ENCODE measurements around the gene NUFIP1.

DNA sequence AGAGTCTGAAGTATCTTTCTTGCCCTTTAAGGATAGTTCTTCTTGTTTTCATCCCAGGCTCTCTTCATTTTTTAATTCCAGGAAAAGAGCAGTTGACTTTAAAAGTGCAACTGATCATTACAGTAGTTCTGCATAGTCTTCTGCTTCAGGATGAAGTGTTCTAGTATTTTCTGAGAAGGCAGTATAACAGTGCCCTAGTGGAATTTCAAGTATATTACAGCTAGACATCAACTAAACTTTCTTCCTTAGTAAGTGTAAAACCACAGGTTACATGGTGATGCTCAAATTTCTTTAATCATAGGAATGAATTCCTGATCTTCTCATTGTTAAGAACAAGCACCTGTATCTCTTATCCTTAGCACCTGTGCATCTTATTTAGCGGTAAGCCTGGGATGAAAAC is 10.9 kb downstream of the NUFIP1 start:
- TF ChIP-seq, protein P1, sequence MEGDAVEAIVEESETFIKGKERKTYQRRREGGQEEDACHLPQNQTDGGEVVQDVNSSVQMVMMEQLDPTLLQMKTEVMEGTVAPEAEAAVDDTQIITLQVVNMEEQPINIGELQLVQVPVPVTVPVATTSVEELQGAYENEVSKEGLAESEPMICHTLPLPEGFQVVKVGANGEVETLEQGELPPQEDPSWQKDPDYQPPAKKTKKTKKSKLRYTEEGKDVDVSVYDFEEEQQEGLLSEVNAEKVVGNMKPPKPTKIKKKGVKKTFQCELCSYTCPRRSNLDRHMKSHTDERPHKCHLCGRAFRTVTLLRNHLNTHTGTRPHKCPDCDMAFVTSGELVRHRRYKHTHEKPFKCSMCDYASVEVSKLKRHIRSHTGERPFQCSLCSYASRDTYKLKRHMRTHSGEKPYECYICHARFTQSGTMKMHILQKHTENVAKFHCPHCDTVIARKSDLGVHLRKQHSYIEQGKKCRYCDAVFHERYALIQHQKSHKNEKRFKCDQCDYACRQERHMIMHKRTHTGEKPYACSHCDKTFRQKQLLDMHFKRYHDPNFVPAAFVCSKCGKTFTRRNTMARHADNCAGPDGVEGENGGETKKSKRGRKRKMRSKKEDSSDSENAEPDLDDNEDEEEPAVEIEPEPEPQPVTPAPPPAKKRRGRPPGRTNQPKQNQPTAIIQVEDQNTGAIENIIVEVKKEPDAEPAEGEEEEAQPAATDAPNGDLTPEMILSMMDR (IDR thresholded peaks at IDR 0.05): no peak
- TF ChIP-seq POLR2A (IDR thresholded peaks at IDR 0.05): no peak

Measured in lower leg skin (tissue), 3 donors.